ENCODE results near the gene NTRK3. TPM values are rescaled to one million over a fixed set of nuclear protein-coding genes. Genes with fewer than 3 reads are reported as not detected.

NTRK3 gene
- polyA plus RNA-seq, 1 donor (not counting 4 experiments of a cell fraction or from before 2014, with no cell fraction given): not detected

DNA sequence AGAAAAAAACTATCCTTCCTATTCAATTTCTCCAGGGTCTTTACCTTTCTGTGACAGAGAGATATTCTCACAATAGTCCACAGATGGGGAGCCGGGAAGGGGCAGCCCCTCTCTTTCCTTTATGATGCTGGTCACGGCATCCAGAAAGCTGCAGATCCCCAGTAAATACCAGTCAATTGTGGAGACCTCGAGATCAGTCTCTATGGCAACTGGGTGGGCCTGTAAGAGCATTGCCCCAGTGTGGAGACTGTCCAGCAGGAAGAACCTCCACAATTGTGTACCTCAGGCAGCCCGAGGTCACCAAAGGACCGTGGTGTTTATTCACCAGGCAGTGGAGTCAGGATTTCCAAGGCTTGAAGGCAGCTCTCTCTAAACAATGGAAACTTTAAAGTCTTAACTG, 291.2 kb downstream of the NTRK3 start:
- dilution Hi-C loops (cut with MboI; ENCODE audit: extremely low pct_ligation_motif_present, low sequenced_read_pairs): no loop called here
- DNase-seq (ENCODE audit: low read depth, low spot score): no peak

DNA sequence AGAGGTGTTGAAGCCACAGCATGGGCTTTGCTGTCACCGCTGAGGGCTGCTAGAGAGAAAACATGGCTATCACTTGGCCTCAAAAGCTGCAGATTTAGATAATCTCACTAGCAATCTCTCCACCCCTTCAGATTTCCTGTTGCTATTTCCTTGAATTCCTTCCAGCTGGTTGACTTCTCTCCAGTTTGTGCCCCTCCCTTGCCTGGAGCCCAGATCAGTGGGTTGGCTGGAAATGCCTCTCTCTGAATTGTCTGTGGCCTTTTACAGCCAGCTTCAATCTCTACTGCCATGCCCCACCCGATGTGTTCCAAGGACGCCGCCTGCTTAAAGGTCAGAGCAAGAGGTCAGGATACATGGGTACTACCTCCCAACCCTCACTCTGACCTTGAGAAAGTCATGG, 294.1 kb downstream of the NTRK3 start:
- FAIRE-seq (no peak), DNase-seq (ENCODE audit: low read depth, low spot score) (no peak)
- no peaks in the 10 kb centered on the region for H3K27me3 ChIP-seq (ENCODE audit: control insufficient read depth, extremely low read depth, insufficient read depth, low read length)
- no peak overlapping the region for H3K4me3 ChIP-seq (ENCODE audit: control insufficient read depth in 2 of 3, extremely low read depth in 1 of 3, insufficient read depth in 2 of 3, low read depth in 1 of 3, low read length in 3 of 3)
- no peaks in the 10 kb centered on the region for H4K20me1 ChIP-seq (ENCODE audit: control insufficient read depth, extremely low read depth, insufficient read depth, low read length)
- H3K27ac ChIP-seq (ENCODE audit: control insufficient read depth, insufficient read depth, low read length): no peak overlapping the region
- H3K4me1 ChIP-seq (ENCODE audit: control insufficient read depth, extremely low read depth, insufficient read depth, low read length): no peaks in the 10 kb centered on the region
- H3K36me3 ChIP-seq (ENCODE audit: control insufficient read depth in 2 of 2, extremely low read depth in 1 of 2, insufficient read depth in 2 of 2, low read length in 2 of 2): no peaks in the 10 kb centered on the region
- no peak overlapping the region for H2AFZ ChIP-seq (ENCODE audit: control insufficient read depth, low read length)
- H3K9ac ChIP-seq (ENCODE audit: control insufficient read depth, extremely low read depth, insufficient read depth, low read length): no peak overlapping the region
- H3K79me2 ChIP-seq (ENCODE audit: control insufficient read depth, insufficient read depth, low read length): no peaks in the 10 kb centered on the region
- TF ChIP-seq EZH2 (IDR thresholded peaks at IDR 0.05; ENCODE audit: low read length): no peak
- TF ChIP-seq, protein P1, sequence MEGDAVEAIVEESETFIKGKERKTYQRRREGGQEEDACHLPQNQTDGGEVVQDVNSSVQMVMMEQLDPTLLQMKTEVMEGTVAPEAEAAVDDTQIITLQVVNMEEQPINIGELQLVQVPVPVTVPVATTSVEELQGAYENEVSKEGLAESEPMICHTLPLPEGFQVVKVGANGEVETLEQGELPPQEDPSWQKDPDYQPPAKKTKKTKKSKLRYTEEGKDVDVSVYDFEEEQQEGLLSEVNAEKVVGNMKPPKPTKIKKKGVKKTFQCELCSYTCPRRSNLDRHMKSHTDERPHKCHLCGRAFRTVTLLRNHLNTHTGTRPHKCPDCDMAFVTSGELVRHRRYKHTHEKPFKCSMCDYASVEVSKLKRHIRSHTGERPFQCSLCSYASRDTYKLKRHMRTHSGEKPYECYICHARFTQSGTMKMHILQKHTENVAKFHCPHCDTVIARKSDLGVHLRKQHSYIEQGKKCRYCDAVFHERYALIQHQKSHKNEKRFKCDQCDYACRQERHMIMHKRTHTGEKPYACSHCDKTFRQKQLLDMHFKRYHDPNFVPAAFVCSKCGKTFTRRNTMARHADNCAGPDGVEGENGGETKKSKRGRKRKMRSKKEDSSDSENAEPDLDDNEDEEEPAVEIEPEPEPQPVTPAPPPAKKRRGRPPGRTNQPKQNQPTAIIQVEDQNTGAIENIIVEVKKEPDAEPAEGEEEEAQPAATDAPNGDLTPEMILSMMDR (optimal IDR thresholded peaks at IDR 0.05 in 1 of 3, IDR thresholded peaks at IDR 0.05 in 1 of 3, conservative IDR thresholded peaks at IDR 0.05 in 1 of 3; ENCODE audit: extremely low read depth in 1 of 3, insufficient read depth in 2 of 3, low read length in 3 of 3): no peak
- no peaks in the 10 kb centered on the region for H3K9me1 ChIP-seq (ENCODE audit: control insufficient read depth, extremely low read depth, insufficient read depth, low read length)
- dilution Hi-C loops (cut with MboI; ENCODE audit: extremely low pct_ligation_motif_present, low sequenced_read_pairs): no loop called here
- H3K4me2 ChIP-seq (ENCODE audit: control insufficient read depth, extremely low read depth, insufficient read depth, low read depth, low read length): no peak overlapping the region
- peaks cover 3% of the 10 kb centered on the region for H3K9me3 ChIP-seq (ENCODE audit: control insufficient read depth, low read depth, low read length)

More for the DNA sequence above, 291.2 kb downstream of the NTRK3 start:
- Histone ChIP-seq H3K79me2 (ENCODE audit: control insufficient read depth, insufficient read depth, low read length) (no peaks in the 10 kb centered on the region), H3K36me3 (ENCODE audit: control insufficient read depth in 2 of 2, extremely low read depth in 1 of 2, insufficient read depth in 2 of 2, low read length in 2 of 2) (no peaks in the 10 kb centered on the region), H4K20me1 (ENCODE audit: control insufficient read depth, extremely low read depth, insufficient read depth, low read length) (no peaks in the 10 kb centered on the region), H2AFZ (ENCODE audit: control insufficient read depth, low read length) (no peak overlapping the region), H3K27ac (ENCODE audit: control insufficient read depth, insufficient read depth, low read length) (no peak overlapping the region), H3K9me3 (ENCODE audit: control insufficient read depth, low read depth, low read length) (peaks cover 3% of the 10 kb centered on the region), H3K27me3 (ENCODE audit: control insufficient read depth, extremely low read depth, insufficient read depth, low read length) (no peaks in the 10 kb centered on the region), H3K9ac (ENCODE audit: control insufficient read depth, extremely low read depth, insufficient read depth, low read length) (no peak overlapping the region), H3K4me3 (ENCODE audit: control insufficient read depth in 2 of 3, extremely low read depth in 1 of 3, insufficient read depth in 2 of 3, low read depth in 1 of 3, low read length in 3 of 3) (no peak overlapping the region), H3K4me2 (ENCODE audit: control insufficient read depth, extremely low read depth, insufficient read depth, low read depth, low read length) (no peak overlapping the region), H3K4me1 (ENCODE audit: control insufficient read depth, extremely low read depth, insufficient read depth, low read length) (no peaks in the 10 kb centered on the region), H3K9me1 (ENCODE audit: control insufficient read depth, extremely low read depth, insufficient read depth, low read length) (no peaks in the 10 kb centered on the region)
- no peak for FAIRE-seq
- TF ChIP-seq, protein P1 (optimal IDR thresholded peaks at IDR 0.05 in 1 of 3, IDR thresholded peaks at IDR 0.05 in 1 of 3, conservative IDR thresholded peaks at IDR 0.05 in 1 of 3; ENCODE audit: extremely low read depth in 1 of 3, insufficient read depth in 2 of 3, low read length in 3 of 3): no peak
- TF ChIP-seq EZH2 (IDR thresholded peaks at IDR 0.05; ENCODE audit: low read length): no peak
